Mesendoderm (in vitro differentiated cells): Measurements from ENCODE around the gene TRIM56.
"Not testable (repeated sequence)": the region's sequence is repeated elsewhere in the genome, so short reads cannot be mapped to it uniquely, and the experiment has no call there.

Experiments
- DNase-seq: peaks from one replicate; pipeline ENCODE4 v3.0.0; 2013
- H2AK5ac ChIP-seq: 2 replicates; pipeline ENCODE4 v1.6.1; 2013; ENCODE audit warnings: low read length, inconsistent platforms
- H2BK120ac ChIP-seq: 2 replicates; pipeline ENCODE4 v1.6.1; 2013; ENCODE audit warnings: low read depth, mild to moderate bottlenecking, low read length, moderate library complexity, mixed read lengths
- H2BK15ac ChIP-seq: replicated peaks from 2 replicates; pipeline ENCODE4 v1.6.1; 2013; ENCODE audit warnings: low read depth, mild to moderate bottlenecking, moderate library complexity
- H2BK5ac ChIP-seq: 2 replicates; pipeline ENCODE4 v1.6.1; 2013; ENCODE audit warnings: low read length, inconsistent platforms
- H3K18ac ChIP-seq: 2 replicates; pipeline ENCODE4 v1.6.1; 2013; ENCODE audit warnings: mild to moderate bottlenecking, low read length, mixed read lengths
- H3K23ac ChIP-seq: one replicate; pipeline ENCODE4 v1.6.1; 2013; ENCODE audit warnings: low read length
- H3K27ac ChIP-seq: 2 replicates; pipeline ENCODE4 v1.5.1; 2013; ENCODE audit warnings: low read depth, mild to moderate bottlenecking, inconsistent platforms, low read length, moderate library complexity
- H3K27me3 ChIP-seq: 2 replicates; pipeline ENCODE4 v1.6.1; 2013; ENCODE audit warnings: low read length, control low read depth, mild to moderate bottlenecking, inconsistent platforms; ENCODE audit not compliant: insufficient read depth, poor library complexity
- H3K36me3 ChIP-seq: 2 replicates; pipeline ENCODE4 v1.6.1; 2013; ENCODE audit warnings: low read length, inconsistent platforms; ENCODE audit not compliant: control insufficient read depth, insufficient read depth
- H3K4ac ChIP-seq: one replicate; pipeline ENCODE4 v1.6.1; 2013; ENCODE audit warnings: low read depth, mild to moderate bottlenecking, low read length, moderate library complexity
- H3K4me1 ChIP-seq: 2 replicates; pipeline ENCODE4 v1.6.1; 2013; ENCODE audit warnings: low read depth, low read length, inconsistent platforms; ENCODE audit not compliant: control insufficient read depth
- H3K4me2 ChIP-seq: 2 replicates; pipeline ENCODE4 v1.6.1; 2013; ENCODE audit warnings: low read length
- H3K4me3 ChIP-seq: 2 replicates; pipeline ENCODE4 v1.5.1; 2013; ENCODE audit warnings: mild to moderate bottlenecking, low read length
- H3K56ac ChIP-seq: one replicate; pipeline ENCODE4 v1.6.1; 2013; ENCODE audit warnings: low read length
- H3K79me1 ChIP-seq: 2 replicates; pipeline ENCODE4 v1.6.1; 2013; ENCODE audit warnings: low read length, inconsistent platforms
- H3K79me2 ChIP-seq: 2 replicates; pipeline ENCODE4 v1.6.1; 2013; ENCODE audit warnings: mild to moderate bottlenecking, low read length; ENCODE audit not compliant: control insufficient read depth, insufficient read depth
- H3K9ac ChIP-seq: 2 replicates; pipeline ENCODE4 v1.6.1; 2013; ENCODE audit warnings: low read length, inconsistent platforms
- H4K5ac ChIP-seq: one replicate; pipeline ENCODE4 v1.6.1; 2013; ENCODE audit warnings: low read length
- H4K8ac ChIP-seq: one replicate; pipeline ENCODE4 v1.6.1; 2013; ENCODE audit warnings: low read depth, mild to moderate bottlenecking, control low read depth, low read length, moderate library complexity
- WGBS: extraction: QIAGEN DNeasy Blood & Tissue Kit; methylation state at CpG from one replicate; pipeline ENCODE4 v1.1.7; 2013; ENCODE audit warnings: low lambda C conversion rate, missing lambda C conversion rate; ENCODE audit not compliant: insufficient coverage; ENCODE audit errors: extremely low coverage; 5-methylcytosine and 5-hydroxymethylcytosine counted together

The TRIM56 gene

DNA sequence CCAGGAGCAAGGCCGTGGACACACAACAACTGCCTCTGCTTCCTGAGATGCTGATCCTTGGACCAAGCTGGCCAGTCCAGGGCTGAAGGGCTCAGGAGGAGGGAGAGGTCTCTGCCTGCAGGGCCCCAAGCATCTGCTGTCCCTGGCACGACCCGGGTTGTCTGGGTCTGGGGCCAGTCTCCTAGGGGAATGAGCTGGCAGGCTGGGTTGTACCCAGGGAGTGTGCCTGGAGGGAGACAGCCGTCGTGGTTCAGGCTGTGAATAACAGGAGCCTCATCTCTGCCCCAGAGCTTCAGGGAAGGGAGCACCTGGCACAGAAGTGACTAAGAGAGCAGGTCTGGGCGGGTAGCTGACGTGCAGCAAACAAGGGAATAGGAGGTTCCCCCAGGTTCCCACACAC, 23.7 kb downstream of the TRIM56 start:
- no peak overlapping the region for H3K9ac ChIP-seq
- H3K4me2 ChIP-seq, result no peak overlapping the region
- no peaks in the 10 kb centered on the region for H3K27me3 ChIP-seq
- H2BK5ac ChIP-seq, result no peak overlapping the region
- WGBS, result no CpG with 5 or more reads among the region's 7 CpGs
- no peak overlapping the region for H3K23ac ChIP-seq
- DNase-seq, result no peak
- no peaks in the 10 kb centered on the region for H3K36me3 ChIP-seq
- H3K56ac ChIP-seq, result no peak overlapping the region
- H2BK120ac ChIP-seq, result no peak overlapping the region
- H4K8ac ChIP-seq, result no peak overlapping the region
- H3K79me2 ChIP-seq, result no peaks in the 10 kb centered on the region
- no peaks in the 10 kb centered on the region for H3K79me1 ChIP-seq
- no peak overlapping the region for H4K5ac ChIP-seq
- no peak overlapping the region for H3K4me3 ChIP-seq
- H3K18ac ChIP-seq, result no peak overlapping the region
- no peak overlapping the region for H2BK15ac ChIP-seq
- no peak overlapping the region for H3K27ac ChIP-seq
- H3K4me1 ChIP-seq, result no peaks in the 10 kb centered on the region
- H2AK5ac ChIP-seq, result no peak overlapping the region
- no peak overlapping the region for H3K4ac ChIP-seq

GRCh38 chr7:101109368-101109767, 24.1 kb downstream of the TRIM56 start:
- H3K4ac ChIP-seq, result no peak overlapping the region
- no peak overlapping the region for H2BK5ac ChIP-seq
- H3K4me2 ChIP-seq, result no peak overlapping the region
- no peak overlapping the region for H3K9ac ChIP-seq
- H3K27me3 ChIP-seq, result no peaks in the 10 kb centered on the region
- no peak overlapping the region for H2BK15ac ChIP-seq
- no peak overlapping the region for H3K23ac ChIP-seq
- H3K79me1 ChIP-seq, result no peaks in the 10 kb centered on the region
- no peak overlapping the region for H3K18ac ChIP-seq
- no peak overlapping the region for H3K27ac ChIP-seq
- H3K36me3 ChIP-seq, result no peaks in the 10 kb centered on the region
- H3K79me2 ChIP-seq, result no peaks in the 10 kb centered on the region
- no peak overlapping the region for H3K4me3 ChIP-seq
- WGBS, result no CpG with 5 or more reads among the region's 6 CpGs
- DNase-seq, result no peak
- H2BK120ac ChIP-seq, result no peak overlapping the region
- H4K8ac ChIP-seq, result no peak overlapping the region
- H3K56ac ChIP-seq, result no peak overlapping the region
- no peak overlapping the region for H2AK5ac ChIP-seq
- no peak overlapping the region for H4K5ac ChIP-seq
- no peaks in the 10 kb centered on the region for H3K4me1 ChIP-seq

- Histone ChIP-seq H3K4me3 (no peak overlapping the region), H3K27me3 (no peaks in the 10 kb centered on the region), H4K8ac (no peak overlapping the region), H3K27ac (no peak overlapping the region), H4K5ac (no peak overlapping the region), H3K23ac (no peak overlapping the region), H3K9ac (no peak overlapping the region), H2BK120ac (no peak overlapping the region), H3K4me1 (no peaks in the 10 kb centered on the region), H3K4me2 (no peak overlapping the region), H2BK5ac (no peak overlapping the region), H2BK15ac (no peak overlapping the region), H3K36me3 (no peaks in the 10 kb centered on the region), H3K4ac (no peak overlapping the region), H2AK5ac (no peak overlapping the region), H3K79me2 (no peaks in the 10 kb centered on the region), H3K18ac (no peak overlapping the region), H3K79me1 (no peaks in the 10 kb centered on the region), H3K56ac (no peak overlapping the region)
- no CpG with 5 or more reads among the region's 5 CpGs for WGBS
- DNase-seq, result no peak
Observed at GRCh38 chr7:101111261-101111660, 26.0 kb downstream of the TRIM56 start.

DNA sequence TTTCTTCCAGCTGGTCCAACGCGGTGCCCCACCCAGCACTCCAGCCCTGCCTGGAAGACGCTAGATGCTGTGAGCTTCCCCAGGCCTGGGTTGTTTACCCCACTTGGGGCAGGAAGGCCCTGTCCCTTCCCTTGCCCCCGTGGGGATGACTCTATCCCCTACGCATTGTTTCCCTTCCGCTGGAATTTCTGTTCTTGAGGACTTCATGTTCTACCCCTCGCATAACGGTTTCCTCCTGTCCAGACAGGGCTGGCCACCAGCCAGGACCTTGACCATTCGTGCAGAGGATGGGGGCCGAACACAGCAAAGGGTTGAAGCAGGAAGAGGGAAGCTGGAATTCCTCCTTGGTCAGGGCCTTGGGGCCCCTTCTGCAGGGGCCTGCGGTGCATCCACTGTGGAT, 27.0 kb downstream of the TRIM56 start:
- H3K79me2 ChIP-seq, result no peaks in the 10 kb centered on the region
- no peak overlapping the region for H3K4ac ChIP-seq
- H3K27me3 ChIP-seq, result no peaks in the 10 kb centered on the region
- H2AK5ac ChIP-seq, result no peak overlapping the region
- WGBS, result no CpG with 5 or more reads among the region's 11 CpGs
- no peak overlapping the region for H4K8ac ChIP-seq
- H3K27ac ChIP-seq, result no peak overlapping the region
- no peak overlapping the region for H3K18ac ChIP-seq
- H3K4me3 ChIP-seq, result no peak overlapping the region
- H2BK120ac ChIP-seq, result no peak overlapping the region
- H3K23ac ChIP-seq, result no peak overlapping the region
- H3K56ac ChIP-seq, result no peak overlapping the region
- no peak overlapping the region for H2BK15ac ChIP-seq
- H4K5ac ChIP-seq, result no peak overlapping the region
- H3K9ac ChIP-seq, result no peak overlapping the region
- no peak overlapping the region for H2BK5ac ChIP-seq
- no peak for DNase-seq
- H3K79me1 ChIP-seq, result no peaks in the 10 kb centered on the region
- no peaks in the 10 kb centered on the region for H3K4me1 ChIP-seq
- H3K36me3 ChIP-seq, result no peaks in the 10 kb centered on the region
- no peak overlapping the region for H3K4me2 ChIP-seq

DNA sequence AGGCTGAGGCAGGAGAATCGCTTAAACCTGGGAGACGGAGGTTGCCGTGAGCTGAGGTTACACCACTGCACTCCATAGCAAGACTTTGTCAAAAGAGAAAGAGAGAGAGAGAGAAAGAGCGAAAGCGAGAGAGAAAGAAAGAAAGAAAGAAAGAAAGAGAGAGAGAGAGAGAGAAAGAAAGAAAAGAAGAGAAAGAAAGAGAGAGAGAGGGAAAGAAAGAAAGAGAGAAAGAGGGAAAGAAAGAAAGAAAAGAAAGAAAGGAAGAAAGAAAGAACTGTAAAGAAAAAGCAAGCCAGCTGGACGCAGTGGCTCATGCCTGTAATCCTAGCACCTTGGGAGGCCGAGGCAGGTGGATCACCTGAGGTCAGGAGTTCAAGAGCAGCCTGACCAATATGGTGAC, 27.9 kb downstream of the TRIM56 start:
- H3K56ac ChIP-seq, H3K23ac ChIP-seq, H3K4me1 ChIP-seq, H3K18ac ChIP-seq, H3K4me2 ChIP-seq, H2BK5ac ChIP-seq, H3K4me3 ChIP-seq, H4K8ac ChIP-seq, H3K79me1 ChIP-seq, DNase-seq, H2BK15ac ChIP-seq, H2AK5ac ChIP-seq, H3K36me3 ChIP-seq, H3K27me3 ChIP-seq, H3K27ac ChIP-seq, H3K79me2 ChIP-seq, H4K5ac ChIP-seq, H2BK120ac ChIP-seq, H3K4ac ChIP-seq, H3K9ac ChIP-seq: not testable (repeated sequence)
- WGBS, result no CpG with 5 or more reads among the region's 7 CpGs

DNA sequence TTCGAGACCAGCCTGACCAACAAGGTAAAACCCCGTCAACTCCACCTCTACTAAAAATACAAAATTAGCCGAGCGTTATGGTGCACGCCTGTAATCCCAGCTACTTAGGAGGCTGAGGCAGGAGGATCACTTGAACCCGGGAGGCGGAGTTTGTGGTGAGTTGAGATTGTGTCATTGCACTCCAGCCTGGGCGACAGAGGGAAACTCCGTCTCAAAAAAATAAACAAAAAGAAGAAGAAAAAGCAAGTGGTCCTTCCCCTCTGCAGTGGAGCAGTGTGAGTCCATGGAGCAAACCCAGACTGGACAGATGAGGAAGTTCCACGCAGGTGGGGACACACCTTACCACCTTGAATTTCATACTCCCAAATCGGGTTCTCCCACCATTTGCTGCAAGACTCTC, 28.6 kb downstream of the TRIM56 start:
- Histone ChIP-seq H3K23ac (no peak overlapping the region), H3K4me1 (no peaks in the 10 kb centered on the region), H4K5ac (no peak overlapping the region), H3K4me3 (no peak overlapping the region), H3K4me2 (no peak overlapping the region), H3K4ac (no peak overlapping the region), H3K27ac (no peak overlapping the region), H4K8ac (no peak overlapping the region), H2BK120ac (no peak overlapping the region), H3K27me3 (no peaks in the 10 kb centered on the region), H3K18ac (no peak overlapping the region), H3K79me2 (no peaks in the 10 kb centered on the region), H3K36me3 (no peaks in the 10 kb centered on the region), H2BK5ac (no peak overlapping the region), H3K79me1 (no peaks in the 10 kb centered on the region), H2BK15ac (no peak overlapping the region), H2AK5ac (no peak overlapping the region), H3K9ac (no peak overlapping the region), H3K56ac (no peak overlapping the region)
- no peak for DNase-seq
- WGBS, result no CpG with 5 or more reads among the region's 11 CpGs
